ENCODE data around the gene SDR42E2. TPM values are rescaled to one million over a fixed set of nuclear protein-coding genes. Genes with fewer than 3 reads are reported as not detected.

The SDR42E2 gene
- total and polyA plus RNA-seq, 4 donors: 0.07 TPM; not detected in 3

GRCh38 chr16:22235839-22236745 is 73.8 kb downstream of the SDR42E2 start:
- TF ChIP-seq NR2F2 (IDR thresholded peaks at IDR 0.05) (no peak), HNF4G (IDR thresholded peaks at IDR 0.05) (no peak), REST (IDR thresholded peaks at IDR 0.05) (no peak)
- H3K9ac ChIP-seq (ENCODE audit: low read depth in 1 of 2, low read length in 2 of 2): no peak overlapping the region
- DNase-seq (ENCODE audit: low spot score): no peak
- peaks cover 2 to 20% (median 14%) of the 10 kb centered on the region in 4 donors for H3K4me1 ChIP-seq (ENCODE audit: control insufficient read depth in 4 of 4, insufficient read depth in 4 of 4, low read length in 3 of 4)
- whole genome bisulfite sequencing: 76% methylated on average over 9 of the region's 9 CpGs
- no peaks in the 10 kb centered on the region for H3K27me3 ChIP-seq (ENCODE audit: control insufficient read depth in 4 of 4, insufficient read depth in 4 of 4, low read length in 3 of 4)
- no peak overlapping the region for H3K4me3 ChIP-seq (ENCODE audit: low read depth in 1 of 3, low read length in 3 of 3)
- no peaks in the 10 kb centered on the region for H3K9me3 ChIP-seq (ENCODE audit: control insufficient read depth in 4 of 4, low read length in 3 of 4)
- H3K27ac ChIP-seq (ENCODE audit: low read depth in 1 of 2, low read length in 2 of 2): no peak overlapping the region
- peaks cover 0 to 3% (median under 1%) of the 10 kb centered on the region in 4 donors for H3K36me3 ChIP-seq (ENCODE audit: control insufficient read depth in 4 of 4, insufficient read depth in 3 of 4, low read depth in 1 of 4, low read length in 3 of 4)

GRCh38 chr16:22239131-22239805 is 77.0 kb downstream of the SDR42E2 start:
- no peak for DNase-seq (ENCODE audit: low spot score)
- H3K27ac ChIP-seq (ENCODE audit: low read depth in 1 of 2, low read length in 2 of 2): no peak overlapping the region

More at GRCh38 chr16:22239131-22239805, 77.0 kb downstream of the SDR42E2 start:
- no peaks in the 10 kb centered on the region for H3K27me3 ChIP-seq (ENCODE audit: control insufficient read depth in 4 of 4, insufficient read depth in 4 of 4, low read length in 3 of 4)
- no peak for TF ChIP-seq FOXA1 (IDR thresholded peaks at IDR 0.05)
- no peak for TF ChIP-seq TAF1 (conservative IDR thresholded peaks at IDR 0.05)
- TF ChIP-seq FOXA2 (IDR thresholded peaks at IDR 0.05): no peak
- no peak for TF ChIP-seq NR2F2 (IDR thresholded peaks at IDR 0.05)
- no peak for TF ChIP-seq ZBTB33 (IDR thresholded peaks at IDR 0.05)
- TF ChIP-seq GABPA (IDR thresholded peaks at IDR 0.05 in 1 of 2, conservative IDR thresholded peaks at IDR 0.05 in 1 of 2): no peak
- TF ChIP-seq HNF4G (IDR thresholded peaks at IDR 0.05): no peak
- no peak for TF ChIP-seq REST (IDR thresholded peaks at IDR 0.05)
- TF ChIP-seq EGR1 (IDR thresholded peaks at IDR 0.05; ENCODE audit: low read depth in 2 of 2): no peak
- H3K9ac ChIP-seq (ENCODE audit: low read depth in 1 of 2, low read length in 2 of 2): no peak overlapping the region
- H3K9me3 ChIP-seq (ENCODE audit: control insufficient read depth in 4 of 4, low read length in 3 of 4): no peaks in the 10 kb centered on the region
- peaks cover 0 to 7% (median 3%) of the 10 kb centered on the region in 4 donors for H3K4me1 ChIP-seq (ENCODE audit: control insufficient read depth in 4 of 4, insufficient read depth in 4 of 4, low read length in 3 of 4)
- 88% methylated on average over 14 of the region's 14 CpGs for WGBS
- H3K36me3 ChIP-seq (ENCODE audit: control insufficient read depth in 4 of 4, insufficient read depth in 3 of 4, low read depth in 1 of 4, low read length in 3 of 4): peaks cover 0 to 3% (median under 1%) of the 10 kb centered on the region in 4 donors
- H3K4me3 ChIP-seq (ENCODE audit: low read depth in 1 of 3, low read length in 3 of 3): no peak overlapping the region
